NCI-H1694 treated with DMSO at 0.1 percent for 48 hours (cell line): ENCODE data around the gene SLC9C2.
"Not testable (repeated sequence)": the region's sequence is repeated elsewhere in the genome, so short reads cannot be mapped to it uniquely, and the experiment has no call there.

Source experiments
- DNase-seq: peaks from one replicate; lab custom pipeline; 2025; lab: John Stamatoyannopoulos, UW

Gene SLC9C2

DNA sequence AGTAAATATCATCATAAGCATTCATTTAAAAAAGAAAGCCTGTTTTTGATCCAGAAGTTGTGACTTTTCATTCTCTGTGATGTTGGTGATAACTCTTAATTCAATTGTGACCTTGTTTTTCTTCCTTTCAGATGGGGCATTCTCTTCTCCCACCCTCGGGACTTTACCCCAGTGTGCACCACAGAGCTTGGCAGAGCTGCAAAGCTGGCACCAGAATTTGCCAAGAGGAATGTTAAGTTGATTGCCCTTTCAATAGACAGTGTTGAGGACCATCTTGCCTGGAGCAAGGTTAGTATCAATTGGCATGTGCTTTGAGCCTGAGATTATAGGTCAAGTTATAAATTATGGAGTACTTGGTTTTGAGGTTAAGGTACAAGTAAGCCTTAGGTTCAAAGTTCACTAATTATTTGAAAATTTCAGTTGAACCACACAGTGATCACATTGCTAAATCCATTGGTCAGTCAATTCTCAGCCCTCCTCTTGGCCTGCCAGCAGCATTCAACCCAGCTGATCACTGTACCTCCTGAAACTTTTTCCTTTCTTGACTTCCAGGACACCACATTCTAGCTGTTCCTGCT is 121.6 kb downstream of the SLC9C2 start:
- no peak for DNase-seq

DNA sequence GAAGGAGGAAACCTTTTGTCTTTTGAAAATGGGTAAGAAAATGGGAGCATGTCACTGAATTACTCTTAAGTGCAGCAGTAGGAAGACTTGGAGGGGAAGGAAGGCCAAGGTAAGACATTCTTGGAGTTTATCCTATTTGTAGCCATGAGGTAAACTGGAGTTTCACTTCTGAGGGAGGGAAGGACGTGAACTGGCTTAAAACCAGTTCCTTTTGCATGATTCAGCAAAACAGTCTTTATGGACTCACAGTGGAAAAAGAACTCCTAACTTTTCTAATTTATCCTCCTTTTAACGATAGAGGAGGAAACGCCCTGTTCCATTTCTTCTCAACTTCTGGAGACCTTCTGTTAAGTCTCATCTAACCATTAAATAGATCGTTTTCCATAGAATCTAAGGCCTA is 123.2 kb downstream of the SLC9C2 start:
- DNase-seq: no peak

DNA sequence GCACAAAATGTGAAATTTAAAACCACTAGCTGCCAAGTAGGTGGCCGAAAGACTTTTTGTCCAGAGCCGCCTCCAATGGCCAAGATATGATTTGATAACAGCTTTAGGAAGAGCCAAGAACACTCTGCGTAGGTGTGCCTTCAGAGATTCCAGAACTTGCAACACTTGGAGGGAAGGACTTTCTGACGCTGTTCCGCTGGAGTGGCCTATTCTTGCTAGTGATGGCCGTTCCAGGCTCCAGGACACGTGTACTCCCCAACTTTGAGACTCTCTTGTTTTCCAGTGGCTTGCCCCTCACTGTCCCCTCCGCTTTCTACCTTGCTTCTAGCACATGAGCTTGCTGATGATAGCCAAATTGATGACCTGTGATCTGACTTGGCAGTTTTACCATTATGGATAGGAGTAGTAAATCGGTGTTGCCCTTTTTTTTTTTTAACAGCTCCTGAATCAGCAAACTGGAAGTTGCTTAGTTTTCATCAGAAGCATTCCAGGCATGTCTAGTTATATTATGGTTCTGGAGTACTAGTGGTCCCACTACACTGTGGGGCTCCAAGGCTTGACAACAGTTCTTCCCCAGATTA is 124.7 kb downstream of the SLC9C2 start:
- DNase-seq: no peak

DNA sequence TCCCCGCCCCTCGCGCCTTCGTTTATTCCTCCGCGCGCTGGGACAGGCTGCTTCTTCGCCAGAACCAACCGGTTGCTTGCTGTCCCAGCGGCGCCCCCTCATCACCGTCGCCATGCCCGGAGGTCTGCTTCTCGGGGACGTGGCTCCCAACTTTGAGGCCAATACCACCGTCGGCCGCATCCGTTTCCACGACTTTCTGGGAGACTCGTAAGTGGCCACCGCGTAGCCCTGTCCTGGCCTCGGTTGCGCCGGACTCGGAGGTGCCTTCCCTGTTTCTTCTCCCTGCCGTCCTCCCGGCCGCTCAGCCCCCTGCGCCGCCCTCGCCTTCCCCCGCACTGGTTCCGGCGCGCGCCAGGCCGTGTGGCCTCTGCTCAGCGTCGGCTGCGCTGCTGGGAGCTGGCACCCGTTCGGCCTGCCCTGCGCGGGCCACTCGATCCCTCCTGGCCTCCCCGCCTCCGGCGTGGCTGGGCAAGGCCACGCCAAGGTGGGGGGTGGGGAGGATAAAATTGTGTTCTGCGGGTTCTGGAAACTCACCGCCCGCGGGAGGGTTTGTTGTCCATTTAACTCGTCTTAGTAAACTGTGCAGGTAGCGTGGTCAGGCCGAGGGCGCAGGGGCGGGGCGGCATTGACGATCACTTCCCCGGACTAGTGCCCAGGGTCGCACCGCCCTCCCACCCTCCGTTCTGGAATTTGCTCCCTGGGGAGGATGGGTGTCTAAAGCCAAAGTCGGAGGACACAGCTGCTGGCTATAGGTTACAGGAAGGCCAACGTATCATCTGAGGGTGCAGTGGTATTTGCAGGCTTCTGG is 125.4 kb downstream of the SLC9C2 start, which contains the start of gene PRDX6:
Gene PRDX6, plus strand, starts transcription at position 50 of the 808 bp plus-strand sequence. Its CDS starts 63 bp downstream, at position 113.
- peak; percentile 89 for DNase-seq

DNA sequence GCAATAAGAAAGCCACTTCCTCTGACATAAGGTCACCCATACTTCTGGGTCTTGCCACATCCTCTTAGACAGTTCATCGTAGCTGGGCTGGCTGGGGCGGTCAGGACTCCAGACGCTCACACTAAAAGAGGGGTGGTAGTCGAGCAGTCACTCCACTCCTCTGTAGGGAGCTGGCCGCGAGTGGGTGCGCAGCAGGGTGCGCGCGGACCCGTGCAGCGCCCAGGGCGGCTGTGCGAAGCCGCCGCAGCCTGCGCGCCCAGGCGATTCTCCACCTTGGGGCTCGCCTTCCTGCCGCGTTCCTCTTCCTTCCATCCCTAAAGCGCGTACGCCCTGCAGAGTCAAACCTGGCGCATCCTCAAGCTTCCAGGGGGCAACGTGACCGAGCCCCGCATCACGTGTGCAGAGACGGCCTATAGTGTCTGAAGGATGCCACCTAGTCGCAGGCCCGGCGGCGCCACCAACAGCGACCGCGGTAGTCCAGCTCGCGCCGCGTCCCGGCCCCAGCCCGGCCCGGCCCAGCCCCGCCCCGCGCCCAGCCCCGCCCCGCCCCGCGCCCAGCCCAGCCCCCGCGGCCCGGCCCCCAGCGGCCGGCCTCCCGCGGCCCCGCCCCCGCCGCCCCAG is 126.1 kb downstream of the SLC9C2 start:
- DNase-seq: peak; percentile 91

DNA sequence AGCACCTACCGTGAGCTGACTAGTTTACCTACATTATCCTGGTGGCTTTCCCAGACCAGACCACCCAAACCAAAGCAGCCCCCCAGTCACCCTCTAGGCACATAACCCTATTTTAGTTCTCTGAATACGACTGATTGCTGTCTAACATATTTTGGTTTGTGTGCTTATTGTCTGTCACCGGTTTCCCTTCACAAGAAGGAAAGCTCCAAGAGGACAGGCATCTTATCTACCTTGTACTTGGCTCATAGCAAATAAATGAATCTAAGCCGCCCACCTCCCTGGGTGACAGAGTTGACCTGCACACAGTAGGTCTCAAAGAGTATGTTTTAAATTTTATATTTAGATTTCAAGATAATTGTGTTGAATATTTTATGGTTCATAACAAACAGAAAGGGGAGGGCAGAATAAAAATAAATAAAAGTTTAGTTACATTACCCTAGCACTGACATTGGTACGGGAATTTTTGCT is 126.6 kb downstream of the SLC9C2 start:
- DNase-seq: no peak

DNA sequence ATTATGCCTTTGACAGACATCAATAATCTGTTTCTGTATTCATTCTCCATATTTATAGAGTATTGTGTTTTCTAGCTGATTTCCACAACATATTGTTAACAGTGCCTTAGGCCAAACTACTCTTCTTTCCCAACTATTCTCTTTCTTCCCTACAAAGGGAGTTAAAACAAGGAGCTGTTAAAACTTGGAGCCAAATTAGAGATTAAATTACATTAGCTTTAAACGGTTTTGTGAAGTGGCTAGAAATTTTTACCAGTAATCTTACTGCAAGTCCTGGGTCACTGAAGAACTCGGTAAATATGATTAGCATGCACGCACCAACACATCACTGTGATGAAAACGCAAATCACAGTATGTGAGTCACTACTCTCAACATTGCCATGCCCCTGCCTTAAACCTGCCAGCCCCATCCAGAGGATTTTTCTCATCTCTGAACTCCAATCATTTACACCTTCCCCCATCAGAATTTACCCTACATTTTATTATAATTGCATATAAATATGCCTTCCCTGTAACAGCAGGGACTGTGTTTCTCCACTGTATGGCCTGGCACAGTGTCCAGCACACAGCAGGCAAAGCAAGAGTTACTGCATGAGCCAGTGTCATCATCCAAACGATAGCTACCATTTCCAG is 127.2 kb downstream of the SLC9C2 start:
- no peak for DNase-seq

DNA sequence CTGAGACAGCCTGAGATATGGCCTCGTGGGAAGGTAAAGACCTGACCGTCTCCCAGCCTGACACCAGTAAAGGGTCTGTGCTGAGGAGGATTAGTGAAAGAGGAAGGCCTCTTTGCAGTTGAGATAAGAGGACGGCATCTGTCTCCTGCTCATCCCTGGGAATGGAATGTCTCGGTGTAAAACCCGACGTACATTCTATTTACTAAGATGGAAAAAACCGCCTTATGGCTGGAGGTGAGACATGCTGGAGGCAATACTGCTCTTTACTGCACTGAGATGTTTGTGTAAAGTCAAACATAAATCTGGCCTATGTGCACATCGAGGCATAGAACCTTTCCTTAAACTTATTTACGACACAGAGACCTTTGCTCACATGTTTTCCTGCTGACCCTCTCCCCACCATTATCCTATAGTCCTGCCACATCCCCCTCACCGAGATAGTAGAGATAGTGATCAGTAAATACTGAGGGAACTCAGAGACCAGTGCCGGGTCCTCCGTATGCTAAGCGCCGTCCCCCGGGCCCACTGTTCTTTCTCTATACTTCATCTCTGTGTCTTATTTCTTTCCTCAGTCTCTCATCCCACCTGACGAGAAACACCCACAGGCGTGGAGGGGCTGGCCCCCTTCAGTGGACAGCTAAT is 128.0 kb downstream of the SLC9C2 start:
- not testable (repeated sequence) for DNase-seq

DNA sequence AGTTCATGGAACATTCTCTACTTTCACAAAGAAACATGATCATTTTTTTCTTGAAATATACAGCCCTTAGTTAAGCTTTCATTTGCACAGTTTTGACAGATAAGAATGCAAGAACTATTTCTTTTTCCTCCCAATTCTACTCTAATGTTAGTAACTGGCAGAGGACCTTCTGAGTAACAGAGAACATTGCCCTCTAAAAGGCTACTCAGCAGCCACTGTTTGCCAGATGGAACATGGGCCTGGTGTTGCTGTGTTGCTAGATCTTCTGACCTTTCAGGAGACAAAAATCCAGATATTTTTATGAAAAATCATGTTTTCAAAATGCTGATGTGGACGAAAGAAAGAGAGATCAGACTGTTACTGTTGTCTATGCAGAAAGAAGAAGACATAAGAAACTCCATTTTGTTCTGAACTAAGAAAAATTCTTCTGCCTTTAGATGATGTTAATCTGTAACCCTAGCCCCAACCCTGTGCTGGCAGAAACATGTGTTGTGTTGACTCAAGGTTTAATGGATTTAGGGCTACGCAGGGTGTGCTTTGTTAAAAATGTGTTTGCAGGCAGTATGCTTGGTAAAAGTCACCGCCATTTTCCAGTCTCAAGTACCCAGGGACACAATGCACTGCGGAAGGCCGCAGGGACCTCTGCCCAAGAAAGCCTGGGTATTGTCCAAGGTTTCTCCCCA is 128.6 kb downstream of the SLC9C2 start:
- no peak for DNase-seq

DNA sequence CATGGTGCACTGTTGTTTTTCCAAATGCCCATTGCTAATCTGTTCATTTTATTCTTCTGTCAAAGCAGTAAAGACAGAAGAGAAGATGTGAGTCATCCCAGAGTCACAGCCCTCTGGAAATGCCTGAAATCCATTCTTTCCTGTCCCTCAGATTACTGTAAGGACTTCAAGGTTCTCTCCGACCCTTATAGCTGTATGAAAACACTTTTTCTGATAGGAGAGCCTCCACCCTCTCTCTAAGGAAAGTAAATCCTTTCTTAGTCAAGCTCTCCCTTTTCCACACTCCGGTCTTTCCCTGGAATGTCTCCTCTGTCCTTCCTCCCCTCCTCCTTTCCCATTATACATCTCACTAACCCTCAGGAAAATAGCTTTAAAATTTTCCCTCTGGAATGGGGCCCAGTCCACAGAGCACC is 129.3 kb downstream of the SLC9C2 start:
- no peak for DNase-seq

DNA sequence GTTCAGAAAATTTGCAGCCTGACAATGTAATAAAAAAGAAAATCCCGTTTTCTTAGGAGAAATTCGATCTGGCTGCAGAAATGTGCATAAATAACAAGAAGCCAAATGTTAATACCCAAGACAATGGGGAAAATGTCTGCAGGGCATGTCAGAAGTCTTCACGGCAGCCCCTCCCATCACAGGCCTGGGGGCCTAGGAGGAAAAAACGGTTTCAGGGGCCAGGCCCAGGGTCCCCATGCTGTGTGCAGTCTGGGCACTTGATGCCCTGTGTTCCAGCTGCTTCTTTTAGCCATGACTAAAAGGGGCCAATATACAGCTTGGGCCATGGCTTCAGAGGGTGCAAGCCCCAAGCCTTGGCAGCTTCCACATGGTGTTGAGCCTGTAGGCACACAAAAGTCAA is 132.3 kb downstream of the SLC9C2 start:
- no peak for DNase-seq

DNA sequence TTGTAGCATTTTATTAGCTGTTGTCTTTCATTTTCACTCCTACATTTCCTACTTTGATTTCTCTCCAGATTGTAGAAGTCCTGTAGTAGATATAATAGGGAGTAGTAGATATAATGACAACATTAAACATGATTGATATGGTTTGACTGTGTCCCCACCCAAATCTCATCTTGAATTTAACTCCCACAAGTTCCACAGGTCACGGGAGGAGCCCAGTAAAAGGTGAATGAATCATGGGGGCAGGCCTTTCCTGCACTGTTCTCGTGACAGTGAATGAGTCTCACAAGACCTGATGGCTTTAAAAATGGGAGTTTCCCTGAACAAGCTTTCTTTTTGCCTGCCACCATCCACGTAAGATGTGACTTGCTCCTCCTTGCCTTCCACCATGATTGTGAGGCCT is 133.2 kb downstream of the SLC9C2 start:
- DNase-seq: no peak

DNA sequence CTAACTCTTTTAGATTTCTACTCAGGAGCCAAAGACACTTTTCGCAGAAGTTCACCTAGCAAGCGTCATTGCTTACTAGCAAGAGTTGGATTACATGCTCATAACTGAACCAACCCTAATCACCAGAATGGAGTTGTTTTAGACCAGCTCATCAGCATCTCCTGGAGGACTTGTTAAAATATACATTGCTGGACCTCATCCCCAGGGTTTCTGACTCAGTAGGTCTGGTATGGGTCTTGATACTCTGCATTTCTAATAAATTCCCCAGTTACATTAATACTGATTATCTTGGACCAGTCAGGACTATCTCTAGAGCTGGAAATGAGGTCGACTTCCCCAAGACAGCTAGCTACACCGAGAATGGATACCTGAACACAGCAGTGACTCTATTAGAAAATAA is 135.4 kb downstream of the SLC9C2 start:
- DNase-seq: no peak

DNA sequence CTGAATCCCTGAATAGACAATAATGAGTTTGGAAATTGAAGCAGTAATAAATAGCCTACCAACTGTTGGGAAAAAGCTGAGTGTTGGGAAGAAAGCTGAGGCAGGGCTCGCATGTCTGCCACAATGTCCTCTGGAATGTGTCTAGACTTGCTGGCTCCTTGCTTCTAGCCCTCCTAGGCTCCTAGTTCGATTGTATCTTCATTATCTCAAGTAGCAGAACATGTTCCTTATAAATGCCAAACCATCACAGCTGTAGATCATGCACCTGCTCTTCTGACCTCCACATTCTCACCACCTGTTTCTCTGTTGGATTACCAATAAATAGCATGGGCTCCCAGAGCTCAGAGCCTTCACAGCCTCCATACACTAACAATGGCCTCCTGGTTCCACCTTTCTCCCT is 138.7 kb downstream of the SLC9C2 start:
- not testable (repeated sequence) for DNase-seq

DNA sequence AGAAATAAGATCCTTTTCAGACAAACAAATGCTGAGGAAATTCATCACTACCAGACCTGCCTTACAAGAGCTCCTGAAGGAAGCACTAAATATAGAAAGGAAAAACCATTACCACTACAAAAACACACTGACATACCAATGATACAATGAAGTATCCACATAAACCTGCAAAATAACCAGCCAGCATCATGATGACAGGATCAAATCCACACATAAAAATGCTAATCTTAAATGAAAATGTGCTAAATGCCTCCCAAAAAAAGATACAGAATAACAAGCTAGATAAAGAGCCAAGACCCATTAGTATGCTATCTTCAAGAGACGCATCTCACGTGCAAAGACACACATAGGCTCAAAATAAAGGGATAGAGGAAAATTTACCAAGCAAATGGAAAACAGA is 140.2 kb downstream of the SLC9C2 start:
- DNase-seq: not testable (repeated sequence)

DNA sequence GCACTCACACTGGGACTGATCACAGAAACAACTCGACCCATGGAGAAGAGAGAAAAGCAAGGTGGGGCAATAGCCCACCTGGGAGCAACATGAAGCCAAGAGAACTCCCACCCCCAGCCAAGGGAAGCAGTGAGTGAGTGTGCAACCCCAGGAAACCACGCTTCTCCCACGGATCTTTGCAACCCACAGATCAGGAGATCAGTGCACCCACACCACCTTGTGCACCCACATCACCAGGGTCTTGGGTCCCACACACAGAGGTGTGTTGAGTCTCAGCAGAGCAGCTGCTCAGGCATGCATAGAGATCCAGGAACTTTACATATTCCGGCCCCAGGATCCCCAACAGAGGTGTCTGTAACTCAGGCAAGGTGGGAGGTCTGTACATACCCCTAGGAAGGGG is 143.0 kb downstream of the SLC9C2 start:
- DNase-seq: no peak

DNA sequence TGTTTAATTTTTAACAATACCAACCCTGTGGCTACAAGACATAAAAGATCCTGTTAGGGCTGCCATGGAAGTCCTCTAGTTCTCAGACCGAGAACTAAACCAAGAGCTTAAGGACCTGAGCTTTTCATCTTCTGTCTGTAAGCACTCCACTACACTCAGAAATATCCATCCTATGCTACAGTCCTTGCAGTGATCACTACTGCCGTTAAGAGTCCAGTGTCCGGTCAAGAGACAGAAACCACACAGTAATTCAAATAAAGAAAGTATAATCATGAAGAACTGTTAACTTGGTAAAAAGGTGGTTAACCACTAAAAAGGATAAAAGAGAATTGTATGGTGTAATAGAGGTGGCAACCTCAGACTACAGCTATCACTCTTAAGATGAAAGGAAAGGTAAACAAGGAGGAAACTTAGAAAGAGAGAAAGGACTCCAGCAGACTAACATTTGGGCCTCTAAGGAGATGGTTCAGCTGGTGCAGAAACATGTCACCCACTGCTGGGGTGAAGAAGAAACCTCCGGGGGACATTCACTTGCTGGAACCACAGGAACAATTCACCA is 147.8 kb downstream of the SLC9C2 start:
- no peak for DNase-seq

DNA sequence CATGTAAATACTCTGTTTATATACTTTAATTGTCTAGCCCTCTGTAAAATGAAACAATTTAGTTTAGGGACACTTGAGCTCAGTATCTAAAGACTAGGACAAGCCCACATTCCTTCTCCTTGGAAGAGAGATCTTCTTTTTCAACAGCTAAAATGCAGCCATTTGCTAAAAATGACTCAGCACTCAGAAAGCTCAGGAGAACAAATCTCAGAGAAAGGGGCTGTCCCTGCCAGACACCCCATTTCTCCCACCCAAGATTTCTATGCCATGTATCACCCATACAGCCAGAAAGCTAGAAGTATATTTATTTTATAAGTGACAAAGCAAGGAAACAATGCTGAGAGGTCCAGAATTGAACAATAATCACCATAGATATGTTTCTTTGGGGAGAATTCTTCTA is 148.9 kb downstream of the SLC9C2 start:
- no peak for DNase-seq

DNA sequence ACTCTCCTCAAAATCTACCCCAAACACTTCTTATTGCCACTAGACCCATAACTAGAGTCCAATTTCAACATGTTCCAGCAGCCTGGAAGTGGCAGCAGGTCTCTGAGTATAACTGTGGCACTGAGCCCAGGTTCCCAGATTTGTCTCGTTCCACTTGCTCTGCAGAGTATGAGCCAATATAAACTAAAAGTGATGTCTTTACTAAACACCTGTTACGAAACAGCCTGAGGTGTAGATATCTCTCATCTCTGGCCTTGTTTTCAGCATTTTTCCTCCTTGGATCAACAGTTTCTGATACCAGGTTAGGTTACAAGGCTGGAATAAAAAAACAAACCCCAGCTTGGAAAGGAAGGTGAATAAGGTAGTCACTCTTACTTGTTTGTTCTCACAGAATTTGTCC is 150.9 kb downstream of the SLC9C2 start:
- DNase-seq: peak; percentile 68
